ENCODE data around the gene ALPL.

Gene ALPL

DNA sequence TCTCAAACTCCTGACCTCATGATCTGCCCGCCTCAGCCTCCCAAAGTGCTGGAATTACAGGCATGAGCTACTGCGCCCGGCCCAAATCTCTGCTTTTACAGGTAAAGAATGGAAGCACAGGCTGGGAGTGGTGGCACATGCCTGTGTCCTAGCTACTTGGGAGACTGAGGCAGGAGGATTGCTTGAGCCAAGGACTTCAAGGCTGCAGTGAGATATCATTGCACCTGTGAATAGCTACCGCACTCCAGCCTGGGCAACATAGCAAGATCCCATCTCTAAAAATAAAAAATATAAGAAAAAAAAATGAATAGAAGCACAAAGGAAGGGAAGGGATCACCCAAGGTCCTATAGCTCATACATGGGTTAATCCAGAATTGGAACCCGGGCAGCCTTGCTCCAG is 15.0 kb downstream of the ALPL start:
- H3K9ac ChIP-seq (ENCODE audit: low read length), result no peak overlapping the region
- no peaks in the 10 kb centered on the region for H3K36me3 ChIP-seq (ENCODE audit: control insufficient read depth, insufficient read depth, low read length)
- no peaks in the 10 kb centered on the region for H3K27me3 ChIP-seq (ENCODE audit: control insufficient read depth, insufficient read depth, low read length)
- no peaks in the 10 kb centered on the region for H3K4me1 ChIP-seq (ENCODE audit: control insufficient read depth, insufficient read depth, low read length)
- H3K27ac ChIP-seq (ENCODE audit: low read depth, low read length), result no peak overlapping the region
- no peak overlapping the region for H3K4me3 ChIP-seq (ENCODE audit: low read length)

DNA sequence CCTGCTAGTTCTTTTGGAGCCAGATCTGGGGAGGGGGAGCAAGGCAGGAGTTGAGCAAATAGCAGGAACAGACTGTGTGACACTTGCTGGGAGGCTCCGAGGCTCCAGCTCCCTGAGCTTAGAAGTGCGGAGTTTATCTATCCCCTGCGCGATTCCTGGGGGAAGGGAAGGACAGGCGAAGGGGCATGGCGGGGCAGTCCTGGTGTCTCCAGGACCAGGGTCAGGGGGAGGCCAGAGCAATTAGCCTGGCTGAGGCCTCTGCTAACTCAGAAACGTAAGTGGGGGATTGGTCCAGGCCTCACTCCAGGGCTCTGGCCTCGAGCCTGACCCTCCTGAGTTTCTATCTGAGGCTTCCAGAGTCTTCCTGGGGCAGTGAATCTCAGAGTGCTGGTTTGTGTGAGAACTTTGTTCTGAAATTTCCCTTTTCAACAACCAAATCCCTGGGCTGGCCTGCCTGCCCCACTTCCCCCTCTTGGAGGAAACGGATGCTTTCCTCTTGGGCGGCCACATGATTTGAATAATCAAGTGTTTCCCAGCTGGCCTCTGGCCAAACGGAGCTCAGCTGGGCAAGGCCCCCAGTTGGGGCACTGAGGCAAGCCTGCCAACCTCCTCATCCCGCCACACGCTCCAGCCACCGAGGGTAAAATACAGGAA is 15.6 kb downstream of the ALPL start:
- Histone ChIP-seq H3K27me3 (ENCODE audit: control insufficient read depth, insufficient read depth, low read length) (no peaks in the 10 kb centered on the region), H3K4me1 (ENCODE audit: control insufficient read depth, insufficient read depth, low read length) (no peaks in the 10 kb centered on the region), H3K4me3 (ENCODE audit: low read length) (no peak overlapping the region), H3K9ac (ENCODE audit: low read length) (no peak overlapping the region), H3K27ac (ENCODE audit: low read depth, low read length) (no peak overlapping the region), H3K36me3 (ENCODE audit: control insufficient read depth, insufficient read depth, low read length) (no peaks in the 10 kb centered on the region)

DNA sequence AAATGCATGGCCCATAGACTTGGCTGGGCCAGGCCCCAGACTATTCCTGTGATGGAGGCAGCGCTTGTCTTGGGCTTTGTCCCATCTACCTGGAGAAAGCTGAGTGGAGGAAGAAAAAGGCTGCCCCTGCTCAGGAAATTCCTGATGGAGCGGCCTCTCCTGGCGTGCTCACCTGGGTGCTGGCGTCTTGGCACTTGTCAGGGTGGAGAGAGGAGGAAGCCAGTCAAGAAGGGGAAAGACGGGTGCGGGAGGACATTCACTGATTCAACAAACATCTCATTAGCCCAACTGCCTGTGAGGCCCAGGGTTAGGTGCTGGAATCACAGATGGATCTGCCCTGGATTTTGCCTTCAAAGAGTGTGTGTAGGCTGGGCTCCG is 16.1 kb downstream of the ALPL start:
- Histone ChIP-seq H3K4me1 (ENCODE audit: control insufficient read depth, insufficient read depth, low read length) (no peaks in the 10 kb centered on the region), H3K36me3 (ENCODE audit: control insufficient read depth, insufficient read depth, low read length) (no peaks in the 10 kb centered on the region), H3K27me3 (ENCODE audit: control insufficient read depth, insufficient read depth, low read length) (no peaks in the 10 kb centered on the region), H3K9ac (ENCODE audit: low read length) (no peak overlapping the region), H3K4me3 (ENCODE audit: low read length) (no peak overlapping the region), H3K27ac (ENCODE audit: low read depth, low read length) (no peak overlapping the region)

DNA sequence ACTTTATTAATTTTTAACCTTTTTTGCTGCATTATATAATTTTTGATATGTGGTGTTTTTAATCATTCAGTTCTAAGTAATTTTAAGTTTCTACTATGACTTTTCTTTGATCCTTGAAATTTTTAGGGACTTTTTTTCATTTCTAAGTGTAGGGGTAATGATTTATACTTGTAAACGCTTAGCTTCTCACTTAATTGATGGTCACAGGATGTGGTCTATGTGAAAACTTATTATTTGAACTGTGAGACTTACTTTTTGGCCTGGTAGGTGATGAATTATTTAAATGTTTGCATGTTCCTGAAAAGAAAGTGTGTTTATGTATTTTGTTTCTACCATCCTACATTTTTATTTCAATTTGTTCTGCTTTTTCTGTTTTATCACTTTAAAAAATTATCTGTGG is 17.2 kb downstream of the ALPL start:
- Histone ChIP-seq H3K36me3 (ENCODE audit: control insufficient read depth, insufficient read depth, low read length) (no peaks in the 10 kb centered on the region), H3K9ac (ENCODE audit: low read length) (no peak overlapping the region), H3K4me3 (ENCODE audit: low read length) (no peak overlapping the region), H3K4me1 (ENCODE audit: control insufficient read depth, insufficient read depth, low read length) (no peaks in the 10 kb centered on the region), H3K27ac (ENCODE audit: low read depth, low read length) (no peak overlapping the region), H3K27me3 (ENCODE audit: control insufficient read depth, insufficient read depth, low read length) (no peaks in the 10 kb centered on the region)

DNA sequence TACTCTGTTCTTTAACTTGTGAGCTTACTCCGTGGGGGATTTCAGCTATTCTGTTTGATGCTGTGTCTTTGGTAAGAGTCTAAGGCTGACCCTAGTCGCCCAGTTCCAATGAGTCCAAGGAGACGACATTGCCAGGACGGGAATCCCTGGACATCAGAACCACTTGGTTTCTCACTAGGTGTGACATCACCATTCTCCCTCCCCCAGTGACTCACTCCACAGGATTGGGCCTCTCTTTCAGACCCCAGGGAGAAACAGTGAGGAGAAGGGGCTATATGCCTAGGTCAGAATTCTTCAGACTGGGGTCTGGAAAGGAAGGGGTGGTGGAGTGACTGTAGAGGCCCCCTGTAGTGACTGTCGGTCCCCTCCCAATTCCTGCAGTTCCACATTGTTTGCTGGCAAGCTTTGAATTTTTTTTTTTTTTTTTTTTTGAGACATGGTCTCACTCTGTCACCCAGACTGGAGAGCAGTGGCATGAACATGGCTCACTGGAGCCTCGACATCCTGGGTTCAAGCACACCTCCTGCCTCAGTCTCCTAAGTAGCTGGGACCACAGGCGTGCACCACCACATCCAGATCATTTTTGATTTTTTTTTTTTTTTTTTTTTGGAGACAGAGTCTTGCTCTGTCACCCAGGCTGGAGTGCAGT is 21.3 kb downstream of the ALPL start:
- Histone ChIP-seq H3K36me3 (ENCODE audit: control insufficient read depth, insufficient read depth, low read length) (no peaks in the 10 kb centered on the region), H3K4me1 (ENCODE audit: control insufficient read depth, insufficient read depth, low read length) (no peaks in the 10 kb centered on the region), H3K4me3 (ENCODE audit: low read length) (no peak overlapping the region), H3K9ac (ENCODE audit: low read length) (no peak overlapping the region), H3K27me3 (ENCODE audit: control insufficient read depth, insufficient read depth, low read length) (no peaks in the 10 kb centered on the region), H3K27ac (ENCODE audit: low read depth, low read length) (no peak overlapping the region)

DNA sequence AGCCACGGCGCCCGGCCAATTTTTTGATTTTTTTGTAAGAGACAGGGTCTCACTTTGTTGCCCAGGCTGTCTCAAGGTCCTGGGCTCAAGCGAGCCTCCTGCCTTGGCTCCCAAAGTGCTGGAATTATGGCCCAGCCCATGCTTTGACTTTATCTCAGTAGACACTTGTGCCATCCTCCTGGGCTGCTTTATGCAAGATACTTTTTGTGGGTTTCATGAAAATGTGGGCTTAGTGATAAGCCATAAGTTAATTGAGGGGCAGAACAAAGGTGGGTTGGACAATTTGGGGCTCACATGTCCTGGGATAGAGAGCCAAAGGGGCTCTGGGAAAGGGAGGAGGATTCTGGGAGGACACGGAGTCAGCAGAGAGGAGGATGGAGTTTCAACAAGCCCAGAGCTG is 22.0 kb downstream of the ALPL start:
- Histone ChIP-seq H3K4me1 (ENCODE audit: control insufficient read depth, insufficient read depth, low read length) (no peaks in the 10 kb centered on the region), H3K36me3 (ENCODE audit: control insufficient read depth, insufficient read depth, low read length) (no peaks in the 10 kb centered on the region), H3K27ac (ENCODE audit: low read depth, low read length) (no peak overlapping the region), H3K4me3 (ENCODE audit: low read length) (no peak overlapping the region), H3K27me3 (ENCODE audit: control insufficient read depth, insufficient read depth, low read length) (no peaks in the 10 kb centered on the region), H3K9ac (ENCODE audit: low read length) (no peak overlapping the region)

GRCh38 chr1:21532496-21532895 is 23.3 kb downstream of the ALPL start:
- Histone ChIP-seq H3K4me1 (ENCODE audit: control insufficient read depth, insufficient read depth, low read length) (no peaks in the 10 kb centered on the region), H3K9ac (ENCODE audit: low read length) (no peak overlapping the region), H3K27me3 (ENCODE audit: control insufficient read depth, insufficient read depth, low read length) (no peaks in the 10 kb centered on the region), H3K4me3 (ENCODE audit: low read length) (no peak overlapping the region), H3K27ac (ENCODE audit: low read depth, low read length) (no peak overlapping the region), H3K36me3 (ENCODE audit: control insufficient read depth, insufficient read depth, low read length) (no peaks in the 10 kb centered on the region)

DNA sequence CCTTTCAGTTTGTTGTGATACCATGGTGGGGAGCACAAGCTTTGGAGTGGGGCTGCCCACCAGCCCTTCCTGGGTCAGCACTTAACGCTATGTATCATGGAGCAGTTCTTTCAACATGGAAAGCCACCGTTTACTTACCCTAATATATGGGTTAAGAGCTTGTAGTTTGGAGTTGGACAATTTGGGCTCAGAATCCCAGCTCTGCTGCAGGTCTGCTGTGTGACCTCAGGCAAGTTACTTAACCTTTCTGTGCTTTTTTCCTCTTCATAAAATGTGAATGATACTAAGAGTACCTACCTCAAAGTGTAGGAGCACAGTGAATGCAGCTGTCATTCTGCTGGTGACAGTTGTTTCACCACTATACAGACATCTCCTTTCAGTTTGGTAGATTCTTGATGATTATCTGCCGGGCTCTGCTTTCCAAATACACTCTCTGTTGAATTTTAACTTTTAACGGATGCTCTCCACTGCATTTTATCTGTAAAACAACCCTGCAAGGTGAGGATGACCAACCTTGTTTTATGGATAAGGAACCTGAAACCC is 23.8 kb downstream of the ALPL start:
- Histone ChIP-seq H3K36me3 (ENCODE audit: control insufficient read depth, insufficient read depth, low read length) (no peaks in the 10 kb centered on the region), H3K9ac (ENCODE audit: low read length) (no peak overlapping the region), H3K27me3 (ENCODE audit: control insufficient read depth, insufficient read depth, low read length) (no peaks in the 10 kb centered on the region)

DNA sequence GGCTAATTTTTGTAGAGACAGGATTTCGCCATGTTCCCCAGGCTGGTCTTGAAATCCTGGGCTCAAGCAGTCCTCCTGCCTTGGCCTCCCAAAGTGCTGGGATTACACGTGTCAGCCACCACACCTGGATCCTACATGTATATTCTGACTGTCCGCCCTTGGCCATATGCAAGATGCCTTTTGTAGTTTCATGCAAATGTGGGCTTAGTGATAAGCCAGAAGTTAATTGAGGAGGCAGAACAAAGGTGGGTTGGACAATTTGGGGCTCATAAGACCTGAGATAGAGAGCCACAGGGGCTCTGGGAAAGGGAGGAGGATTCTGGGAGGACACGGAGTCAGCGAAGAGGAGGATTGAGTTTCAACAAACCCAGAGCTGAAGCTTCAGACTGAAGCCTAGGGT is 24.9 kb downstream of the ALPL start:
- no peak overlapping the region for H3K9ac ChIP-seq (ENCODE audit: low read length)
- H3K4me3 ChIP-seq (ENCODE audit: low read length), result no peak overlapping the region
- H3K27me3 ChIP-seq (ENCODE audit: control insufficient read depth, insufficient read depth, low read length), result no peaks in the 10 kb centered on the region
- no peak overlapping the region for H3K27ac ChIP-seq (ENCODE audit: low read depth, low read length)
- no peaks in the 10 kb centered on the region for H3K36me3 ChIP-seq (ENCODE audit: control insufficient read depth, insufficient read depth, low read length)
- no peaks in the 10 kb centered on the region for H3K4me1 ChIP-seq (ENCODE audit: control insufficient read depth, insufficient read depth, low read length)

More for the DNA sequence above, 23.8 kb downstream of the ALPL start:
- no peak overlapping the region for H3K27ac ChIP-seq (ENCODE audit: low read depth, low read length)
- no peak overlapping the region for H3K4me3 ChIP-seq (ENCODE audit: low read length)
- H3K4me1 ChIP-seq (ENCODE audit: control insufficient read depth, insufficient read depth, low read length), result no peaks in the 10 kb centered on the region

GRCh38 chr1:21534674-21535378 is 25.6 kb downstream of the ALPL start:
- Histone ChIP-seq H3K9ac (ENCODE audit: low read length) (no peak overlapping the region), H3K4me1 (ENCODE audit: control insufficient read depth, insufficient read depth, low read length) (no peaks in the 10 kb centered on the region), H3K27me3 (ENCODE audit: control insufficient read depth, insufficient read depth, low read length) (no peaks in the 10 kb centered on the region), H3K36me3 (ENCODE audit: control insufficient read depth, insufficient read depth, low read length) (no peaks in the 10 kb centered on the region), H3K4me3 (ENCODE audit: low read length) (no peak overlapping the region), H3K27ac (ENCODE audit: low read depth, low read length) (no peak overlapping the region)

- Histone ChIP-seq H3K9ac (ENCODE audit: low read length) (no peak overlapping the region), H3K27ac (ENCODE audit: low read depth, low read length) (no peak overlapping the region), H3K27me3 (ENCODE audit: control insufficient read depth, insufficient read depth, low read length) (no peaks in the 10 kb centered on the region), H3K36me3 (ENCODE audit: control insufficient read depth, insufficient read depth, low read length) (no peaks in the 10 kb centered on the region), H3K4me3 (ENCODE audit: low read length) (no peak overlapping the region), H3K4me1 (ENCODE audit: control insufficient read depth, insufficient read depth, low read length) (no peaks in the 10 kb centered on the region)
Observed at GRCh38 chr1:21536218-21536617, 27.0 kb downstream of the ALPL start.

DNA sequence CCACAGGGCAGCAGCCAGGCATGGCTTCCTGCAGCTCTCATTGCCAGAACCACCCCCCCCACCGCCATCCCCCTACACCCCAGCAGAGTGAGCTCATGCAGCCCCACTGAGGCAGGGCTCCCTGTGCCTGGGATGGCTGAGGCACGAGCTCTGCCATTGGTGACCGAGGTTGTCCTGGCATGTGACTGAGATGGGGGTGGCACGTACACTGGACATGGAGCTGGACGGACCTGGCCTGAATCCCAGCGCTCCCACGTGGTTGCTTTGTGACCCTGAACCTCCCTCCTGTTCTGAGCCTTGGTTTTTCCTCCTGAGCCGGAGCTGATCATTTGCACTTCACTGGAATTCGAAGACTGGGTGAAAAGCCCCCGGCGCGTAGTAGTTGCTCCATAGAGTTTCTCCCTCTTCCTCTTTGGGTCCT is 28.3 kb downstream of the ALPL start:
- no peak overlapping the region for H3K9ac ChIP-seq (ENCODE audit: low read length)
- H3K27ac ChIP-seq (ENCODE audit: low read depth, low read length), result no peak overlapping the region
- no peaks in the 10 kb centered on the region for H3K4me1 ChIP-seq (ENCODE audit: control insufficient read depth, insufficient read depth, low read length)
- H3K27me3 ChIP-seq (ENCODE audit: control insufficient read depth, insufficient read depth, low read length), result no peaks in the 10 kb centered on the region
- no peak overlapping the region for H3K4me3 ChIP-seq (ENCODE audit: low read length)
- H3K36me3 ChIP-seq (ENCODE audit: control insufficient read depth, insufficient read depth, low read length), result no peaks in the 10 kb centered on the region
